SK-N-SH treated with all-trans-retinoic acid at 6 μM for 48 hours (cell line): ENCODE measurements around the gene FZD4.

Experiments
- ARNTL ChIP-seq: fragments of 450-650 bp; formaldehyde crosslinking; IDR thresholded peaks from 2 replicates; pipeline ENCODE4 v1.5.0; 2020; ENCODE audit warnings: low read depth, mild to moderate bottlenecking, moderate library complexity, borderline replicate concordance
- CREB5 ChIP-seq: fragments of 250-450 bp; sonication (Bioruptor Pico); IDR thresholded peaks from 2 replicates; pipeline ENCODE4 v1.5.1; 2020; ENCODE audit warnings: low read depth, mild to moderate bottlenecking, moderate library complexity
- ISL1 ChIP-seq: fragments of 250-450 bp; sonication (Bioruptor Pico); IDR thresholded peaks from 2 replicates; pipeline ENCODE4 v2.1.2; 2022; ENCODE audit warnings: mild to moderate bottlenecking, moderate library complexity
- OSR1 ChIP-seq: fragments of 250-450 bp; sonication (Bioruptor Pico); IDR thresholded peaks from 2 replicates; pipeline ENCODE4 v1.8.0; 2022; ENCODE audit warnings: moderate library complexity, mild to moderate bottlenecking, inconsistent platforms
- RARB ChIP-seq: fragments of 250-450 bp; sonication (Bioruptor Pico); IDR thresholded peaks from 2 replicates; pipeline ENCODE4 v1.8.0; 2021; ENCODE audit warnings: mild to moderate bottlenecking, moderate library complexity
- SNAI2 ChIP-seq: fragments of 250-450 bp; sonication (Bioruptor Pico); IDR thresholded peaks from 2 replicates; pipeline ENCODE4 v1.5.0; 2020; ENCODE audit warnings: mild to moderate bottlenecking, moderate library complexity
- TCF4 ChIP-seq: fragments of 250-450 bp; sonication (Bioruptor Pico); IDR thresholded peaks from 2 replicates; pipeline ENCODE4 v1.8.0; 2021; ENCODE audit warnings: mild to moderate bottlenecking, moderate library complexity, borderline replicate concordance
- TOX ChIP-seq: fragments of 250-450 bp; sonication (Bioruptor Pico); IDR thresholded peaks from 2 replicates; pipeline ENCODE4 v1.8.0; 2021; ENCODE audit warnings: mild to moderate bottlenecking, moderate library complexity, borderline replicate concordance
- ZC3H10 ChIP-seq: fragments of 250-450 bp; sonication (Bioruptor Pico); IDR thresholded peaks from 2 replicates; pipeline ENCODE4 v1.5.1; 2021; ENCODE audit warnings: mild to moderate bottlenecking, moderate library complexity
- ZFP30 ChIP-seq: fragments of 450-650 bp; formaldehyde crosslinking; IDR thresholded peaks from 2 replicates; pipeline ENCODE4 v1.5.0; 2022; ENCODE audit warnings: mild to moderate bottlenecking, moderate library complexity
- ZNF70 ChIP-seq: fragments of 450-650 bp; formaldehyde crosslinking; IDR thresholded peaks from 2 replicates; pipeline ENCODE4 v1.5.0; 2020; ENCODE audit warnings: mild to moderate bottlenecking, moderate library complexity
- ZNF8 ChIP-seq: fragments of 450-650 bp; formaldehyde crosslinking; IDR thresholded peaks from 2 replicates; pipeline ENCODE4 v1.5.0; 2020; ENCODE audit warnings: mild to moderate bottlenecking, moderate library complexity
- TF ChIP-seq, protein P1 (sequence below): fragments of 250-450 bp; sonication (Bioruptor Pico); IDR thresholded peaks from 2 replicates; pipeline ENCODE4 v1.8.0; 2020; ENCODE audit warnings: mild to moderate bottlenecking, moderate library complexity, borderline replicate concordance
- TF ChIP-seq, protein P2 (sequence below): fragments of 250-450 bp; sonication (Bioruptor Pico); IDR thresholded peaks from 2 replicates; pipeline ENCODE4 v1.8.0; 2021; ENCODE audit warnings: low read depth, mild to moderate bottlenecking, moderate library complexity, borderline replicate concordance

- TF ChIP-seq ZC3H10 (no peak), ZNF8 (CRISPR knock-in tag) (no peak), RARB (CRISPR knock-in tag) (no peak), ZFP30 (CRISPR knock-in tag) (no peak), ARNTL (CRISPR knock-in tag) (no peak), CREB5 (no peak), ISL1 (no peak), TCF4 (CRISPR knock-in tag) (no peak), OSR1 (no peak), SNAI2 (CRISPR knock-in tag) (no peak), TOX (no peak), ZNF70 (CRISPR knock-in tag) (no peak)
- TF ChIP-seq, protein P1, sequence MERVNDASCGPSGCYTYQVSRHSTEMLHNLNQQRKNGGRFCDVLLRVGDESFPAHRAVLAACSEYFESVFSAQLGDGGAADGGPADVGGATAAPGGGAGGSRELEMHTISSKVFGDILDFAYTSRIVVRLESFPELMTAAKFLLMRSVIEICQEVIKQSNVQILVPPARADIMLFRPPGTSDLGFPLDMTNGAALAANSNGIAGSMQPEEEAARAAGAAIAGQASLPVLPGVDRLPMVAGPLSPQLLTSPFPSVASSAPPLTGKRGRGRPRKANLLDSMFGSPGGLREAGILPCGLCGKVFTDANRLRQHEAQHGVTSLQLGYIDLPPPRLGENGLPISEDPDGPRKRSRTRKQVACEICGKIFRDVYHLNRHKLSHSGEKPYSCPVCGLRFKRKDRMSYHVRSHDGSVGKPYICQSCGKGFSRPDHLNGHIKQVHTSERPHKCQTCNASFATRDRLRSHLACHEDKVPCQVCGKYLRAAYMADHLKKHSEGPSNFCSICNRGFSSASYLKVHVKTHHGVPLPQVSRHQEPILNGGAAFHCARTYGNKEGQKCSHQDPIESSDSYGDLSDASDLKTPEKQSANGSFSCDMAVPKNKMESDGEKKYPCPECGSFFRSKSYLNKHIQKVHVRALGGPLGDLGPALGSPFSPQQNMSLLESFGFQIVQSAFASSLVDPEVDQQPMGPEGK, result no peak
- TF ChIP-seq, protein P2, sequence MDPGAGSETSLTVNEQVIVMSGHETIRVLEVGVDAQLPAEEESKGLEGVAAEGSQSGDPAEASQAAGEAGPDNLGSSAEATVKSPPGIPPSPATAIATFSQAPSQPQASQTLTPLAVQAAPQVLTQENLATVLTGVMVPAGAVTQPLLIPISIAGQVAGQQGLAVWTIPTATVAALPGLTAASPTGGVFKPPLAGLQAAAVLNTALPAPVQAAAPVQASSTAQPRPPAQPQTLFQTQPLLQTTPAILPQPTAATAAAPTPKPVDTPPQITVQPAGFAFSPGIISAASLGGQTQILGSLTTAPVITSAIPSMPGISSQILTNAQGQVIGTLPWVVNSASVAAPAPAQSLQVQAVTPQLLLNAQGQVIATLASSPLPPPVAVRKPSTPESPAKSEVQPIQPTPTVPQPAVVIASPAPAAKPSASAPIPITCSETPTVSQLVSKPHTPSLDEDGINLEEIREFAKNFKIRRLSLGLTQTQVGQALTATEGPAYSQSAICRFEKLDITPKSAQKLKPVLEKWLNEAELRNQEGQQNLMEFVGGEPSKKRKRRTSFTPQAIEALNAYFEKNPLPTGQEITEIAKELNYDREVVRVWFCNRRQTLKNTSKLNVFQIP (CRISPR knock-in tag), result no peak
Measured at GRCh38 chr11:86954269-86955110, 705 bp downstream of the FZD4 start.
